Retina (tissue), 1 donor: Measurements from ENCODE around the gene SNAP47.

ENCODE experiments used
- DNase-seq: peaks from one replicate; pipeline ENCODE4 v3.0.0-alpha.2; 2016

SNAP47 gene

DNA sequence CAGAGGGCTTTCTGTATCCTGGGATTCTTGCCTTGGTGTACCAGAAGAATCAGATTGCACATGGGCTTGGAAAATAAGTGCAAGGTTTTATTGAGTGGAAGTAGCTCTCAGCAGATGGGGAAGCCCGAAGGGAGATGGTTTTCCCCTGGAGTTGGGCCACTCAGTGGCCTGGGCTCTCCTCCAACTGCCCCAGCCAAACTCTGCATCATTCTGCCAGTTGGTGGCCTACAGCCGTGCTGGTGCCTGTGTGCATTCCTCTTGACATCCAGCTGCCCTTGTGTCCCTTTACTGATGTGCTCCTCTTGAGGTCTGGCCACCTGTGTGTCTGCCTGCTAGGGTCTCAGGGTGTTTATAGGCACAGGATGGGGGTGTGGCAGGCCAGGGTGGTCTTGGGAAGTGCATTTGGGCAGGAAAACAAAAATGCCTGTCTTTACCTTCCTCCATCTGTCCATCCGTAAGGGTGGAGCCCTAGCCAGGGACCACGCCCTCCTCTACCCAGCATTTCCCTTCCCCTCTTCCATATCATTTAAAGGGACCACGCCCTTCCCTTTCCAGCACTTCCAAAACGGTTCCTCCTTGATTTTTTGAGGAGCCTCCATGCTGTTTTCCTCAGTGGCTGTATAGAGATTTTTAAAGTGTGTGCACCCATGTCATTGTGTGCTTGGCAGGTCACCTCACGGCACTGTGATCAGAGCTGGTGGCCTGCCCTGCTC lies 18.9 kb downstream of the SNAP47 start:
- DNase-seq: no peak

GRCh38 chr1:227754958-227755357 lies 19.7 kb downstream of the SNAP47 start:
- no peak for DNase-seq

DNA sequence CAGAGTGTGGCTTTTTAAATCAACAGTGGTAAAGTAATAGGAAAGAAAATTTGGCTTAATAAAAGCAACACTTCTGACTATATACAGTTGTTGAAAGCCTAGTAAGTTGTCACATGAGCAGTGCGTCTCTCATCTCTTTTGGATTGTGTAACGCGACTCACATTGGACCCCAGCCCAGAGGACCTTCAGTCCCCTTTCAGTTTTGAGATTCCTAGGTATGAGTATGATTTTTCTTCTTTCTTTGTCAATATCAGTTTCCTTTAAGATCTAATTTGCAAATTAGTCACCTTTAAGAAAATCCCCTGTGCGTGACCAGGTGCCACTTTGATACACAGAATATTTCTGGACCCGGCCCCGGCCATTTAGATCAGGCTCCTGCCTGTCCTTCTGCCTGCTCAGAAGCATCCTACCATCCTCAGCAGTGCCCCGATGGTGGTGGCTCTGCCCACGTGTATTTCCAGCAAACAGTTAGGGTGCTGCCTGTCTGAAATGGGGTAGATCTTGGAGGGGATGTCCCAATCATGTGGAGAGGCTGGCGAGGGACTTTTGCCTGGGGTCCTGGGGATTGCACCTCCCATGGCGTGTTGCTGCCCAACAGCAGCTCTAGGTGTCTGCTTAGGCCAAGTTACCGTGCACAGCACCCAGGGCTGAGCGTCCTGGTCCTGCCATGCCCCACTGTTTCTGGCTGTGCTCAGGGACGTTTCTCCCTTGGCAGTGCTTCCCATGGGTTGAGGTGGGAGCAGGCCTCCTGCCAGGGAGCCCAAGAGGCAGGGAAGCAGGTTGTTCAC lies 21.1 kb downstream of the SNAP47 start:
- no peak for DNase-seq

DNA sequence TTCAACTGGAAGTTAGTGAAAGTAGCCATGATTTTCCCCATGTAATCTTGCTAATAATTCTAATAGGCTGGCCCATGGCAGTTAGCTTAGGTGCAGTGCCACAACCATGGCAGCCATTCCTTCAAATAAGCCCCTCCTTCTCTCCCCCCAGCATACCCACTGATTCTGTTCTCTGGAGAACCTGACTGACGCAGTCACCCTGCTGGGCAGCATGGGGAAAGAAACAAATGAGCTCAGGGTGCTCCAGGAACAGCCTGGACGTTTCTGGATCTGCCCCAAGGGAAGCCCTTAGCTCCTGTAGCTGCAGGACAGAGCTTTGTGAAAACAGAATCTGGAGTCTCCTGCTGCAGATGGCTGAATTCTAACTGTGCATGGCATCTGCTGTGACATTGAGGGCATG lies 22.5 kb downstream of the SNAP47 start:
- DNase-seq: no peak

GRCh38 chr1:227758366-227758765 lies 23.1 kb downstream of the SNAP47 start:
- no peak for DNase-seq

- no peak for DNase-seq
Observed at GRCh38 chr1:227759341-227760300, 24.4 kb downstream of the SNAP47 start.

- no peak for DNase-seq
Observed at GRCh38 chr1:227760377-227760776, 25.1 kb downstream of the SNAP47 start.

- no peak for DNase-seq
Observed at GRCh38 chr1:227761621-227762230, 26.5 kb downstream of the SNAP47 start.

- peak; percentile 86 for DNase-seq
Observed at GRCh38 chr1:227762231-227762911, 27.1 kb downstream of the SNAP47 start.

GRCh38 chr1:227763246-227764018 lies 28.2 kb downstream of the SNAP47 start:
- no peak for DNase-seq

DNA sequence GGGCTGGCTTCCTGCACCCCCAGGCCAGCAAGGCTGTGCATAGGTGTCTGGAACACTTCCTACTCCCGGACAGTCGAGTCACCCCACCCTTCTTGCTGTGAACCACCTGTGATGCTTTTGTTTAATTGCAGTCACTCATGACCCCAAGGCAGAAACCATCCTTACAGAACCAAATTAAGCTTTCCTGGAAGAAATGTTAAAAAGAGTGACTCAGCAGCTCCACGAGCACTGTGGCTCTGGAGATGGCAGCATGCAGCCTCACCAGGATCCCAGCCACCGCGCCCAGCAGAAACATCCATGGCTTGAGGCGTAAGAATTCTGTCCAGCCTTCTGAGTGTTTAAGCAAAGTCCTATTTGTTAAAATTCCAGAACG lies 28.8 kb downstream of the SNAP47 start:
- DNase-seq: no peak

GRCh38 chr1:227765261-227766014 lies 30.2 kb downstream of the SNAP47 start:
- DNase-seq: no peak

DNA sequence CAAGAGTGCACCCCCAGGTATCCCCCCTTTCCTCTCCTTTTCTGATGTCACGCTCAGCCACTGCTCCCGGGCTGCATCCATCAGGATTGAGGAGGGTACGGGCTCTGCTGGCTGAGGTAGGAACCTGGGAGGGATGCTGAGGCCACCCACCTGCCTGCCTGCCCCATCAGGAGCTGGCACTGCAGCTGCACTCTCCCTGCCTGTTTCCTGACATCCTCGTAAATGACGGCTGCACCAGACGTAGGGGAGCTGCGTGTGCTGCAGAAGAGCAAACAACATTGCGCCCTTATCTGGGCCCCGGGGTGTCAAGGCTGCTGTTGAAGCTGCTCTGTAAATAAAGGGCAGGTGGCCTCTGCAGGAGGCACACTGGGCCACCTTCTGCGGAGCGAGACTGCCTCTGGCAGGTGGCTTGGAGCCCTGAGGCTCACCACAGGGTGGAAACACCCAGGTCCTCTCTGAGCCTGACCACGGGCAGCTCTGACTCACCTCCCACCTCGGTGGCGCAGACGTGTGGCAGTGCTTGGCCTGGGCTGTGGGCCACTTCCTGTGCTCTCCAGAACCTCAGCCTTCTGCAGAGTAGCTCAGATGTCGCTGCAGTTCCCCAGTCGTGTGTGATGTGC lies 30.9 kb downstream of the SNAP47 start:
- DNase-seq: no peak

GRCh38 chr1:227766653-227767277 lies 31.5 kb downstream of the SNAP47 start:
- no peak for DNase-seq

DNA sequence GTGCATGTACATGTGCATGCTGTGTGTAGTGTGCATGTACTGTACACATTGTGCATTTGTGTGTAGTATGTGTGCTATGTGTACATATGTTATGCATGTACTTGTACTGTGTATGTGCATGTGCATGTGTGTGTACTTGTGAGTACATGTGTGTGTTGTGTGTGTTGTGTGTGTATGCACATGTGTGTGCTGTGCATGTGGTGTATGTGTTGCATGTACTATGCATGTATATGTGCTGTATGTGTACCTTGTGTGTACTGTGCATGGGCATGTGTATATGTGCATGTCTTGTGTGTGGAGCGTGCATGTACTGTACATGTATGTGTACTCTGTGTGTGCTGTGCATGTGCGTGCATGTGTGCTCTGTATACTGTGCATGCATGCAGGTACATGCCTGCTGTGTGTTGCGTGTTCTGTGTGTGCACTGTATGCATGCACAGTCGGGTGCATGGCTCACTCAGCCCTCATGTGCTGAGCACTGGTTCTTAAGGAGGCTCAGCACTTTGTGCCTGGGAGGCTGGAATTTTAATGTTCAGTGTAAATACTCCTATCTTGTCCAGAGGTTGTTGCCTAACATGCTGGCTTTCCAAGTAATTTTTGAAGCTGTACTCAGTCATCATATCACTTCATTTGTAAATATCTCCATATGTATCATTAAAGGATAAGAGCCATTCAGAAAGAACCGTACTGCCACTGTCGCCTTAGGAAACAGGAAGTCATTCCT lies 32.3 kb downstream of the SNAP47 start:
- no peak for DNase-seq

DNA sequence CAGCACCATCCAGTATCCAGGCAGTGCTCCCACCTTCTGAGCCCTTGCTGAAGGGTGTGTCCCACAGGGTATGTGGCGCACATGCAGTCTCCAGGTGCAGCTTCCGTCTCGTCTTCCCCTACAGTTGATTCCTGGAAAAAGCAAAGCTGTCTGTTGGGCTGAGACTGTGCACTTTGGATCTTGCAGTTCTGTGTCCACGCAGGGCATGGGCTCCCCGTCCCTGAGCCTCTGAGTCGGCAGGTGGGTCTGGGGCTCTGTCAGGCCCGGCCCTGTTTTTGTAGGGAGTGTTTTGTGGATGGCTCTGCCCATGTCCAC lies 32.8 kb downstream of the SNAP47 start:
- DNase-seq: no peak

GRCh38 chr1:227768640-227769039 lies 33.4 kb downstream of the SNAP47 start:
- DNase-seq: no peak

DNA sequence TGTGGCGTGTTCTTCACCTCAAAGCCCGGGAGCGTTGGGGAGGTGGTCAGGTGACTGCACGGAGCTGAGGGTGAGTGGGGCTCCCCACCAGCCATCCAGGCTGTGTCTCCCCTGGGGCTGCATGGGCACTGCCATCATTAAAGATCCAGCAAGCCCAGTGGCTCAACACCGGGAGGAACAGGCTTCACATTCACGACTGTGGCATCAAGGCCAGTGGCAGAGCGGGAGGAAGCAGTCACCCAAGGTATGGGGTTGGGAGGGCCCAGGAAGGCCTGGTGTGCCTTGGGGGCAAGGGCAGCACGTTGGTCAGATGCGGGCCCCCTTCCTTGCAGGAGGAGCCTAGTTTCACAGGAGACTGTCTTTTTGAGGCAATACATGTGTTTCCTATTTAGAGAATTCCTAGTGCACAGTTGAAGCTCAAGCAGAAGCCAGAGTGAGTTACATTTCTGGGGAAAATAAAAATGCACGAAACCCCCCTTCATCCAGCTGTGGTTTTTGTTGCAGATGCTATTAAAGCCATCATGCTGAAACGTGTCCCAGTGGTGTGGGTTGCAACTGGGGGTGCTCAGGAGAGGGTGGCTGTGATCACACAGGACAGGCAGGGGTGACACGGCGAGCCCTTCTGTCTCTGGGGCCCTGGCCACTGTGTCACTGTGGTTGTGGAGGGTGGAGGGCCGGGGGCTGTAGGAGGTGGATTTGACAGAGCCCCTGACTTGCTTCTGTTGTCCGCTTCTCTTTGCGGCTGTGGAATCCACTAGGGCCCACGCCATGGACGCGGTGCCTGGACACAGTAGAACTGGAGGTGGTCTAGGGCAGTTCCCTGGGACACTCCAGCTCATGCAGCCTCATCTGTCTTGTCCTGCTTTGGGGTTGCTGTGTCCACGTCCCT lies 34.1 kb downstream of the SNAP47 start:
- DNase-seq: no peak
